GM23338 (cell line): ENCODE results near the gene PDE10A.

Source experiments
- CTCF ChIP-seq, 2 experiments: fragments of 200-600 bp in 1 of 2; sonication (generic) in 1 of 2; conservative IDR thresholded peaks; 2 replicates each; pipeline versions ENCODE4 v1.5.1 to v1.6.1; 2016 to 2017; ENCODE audit warnings: antibody characterized with exemption in 2 of 2, low read depth in 2 of 2, mild to moderate bottlenecking in 2 of 2, moderate library complexity in 1 of 2
- EZH2 ChIP-seq: fragments of 200-600 bp; sonication (generic); IDR thresholded peaks from one replicate; pipeline ENCODE4 v1.8.0; 2017; ENCODE audit warnings: antibody characterized with exemption, mild to moderate bottlenecking, low read depth; ENCODE audit not compliant: unreplicated experiment
- EZH2phosphoT487 ChIP-seq: fragments of 200-600 bp; sonication (generic); IDR thresholded peaks from one replicate; pipeline ENCODE4 v1.8.1; 2018; ENCODE audit warnings: antibody characterized with exemption; ENCODE audit not compliant: unreplicated experiment
- JUNB ChIP-seq: IDR thresholded peaks from one replicate; pipeline ENCODE4 v1.6.1; 2016; ENCODE audit warnings: antibody characterized with exemption; ENCODE audit not compliant: unreplicated experiment

DNA sequence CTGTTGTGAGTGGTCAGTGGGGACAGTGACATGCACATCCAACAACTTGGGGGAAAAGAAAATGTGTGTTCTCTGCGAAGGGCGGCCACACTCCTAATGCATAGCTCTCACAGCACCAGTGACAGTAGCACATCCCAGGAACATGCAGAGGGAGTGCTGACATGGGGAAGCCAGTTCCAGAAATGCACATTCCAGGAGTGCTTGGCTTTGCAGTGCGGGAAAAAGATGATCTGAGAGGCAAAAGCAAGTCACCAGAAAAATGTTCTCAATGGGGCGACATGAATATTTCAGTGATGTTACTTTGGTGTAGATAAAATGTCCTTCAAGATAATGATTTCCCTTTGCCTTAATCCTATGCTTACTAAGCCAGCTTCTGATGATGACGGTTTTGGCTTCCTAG is 42.9 kb upstream of the PDE10A start:
- TF ChIP-seq EZH2phosphoT487 (no peak), CTCF (conservative IDR thresholded peaks at IDR 0.05; ENCODE audit: low read depth in 2 of 2) (no peak), JUNB (no peak), EZH2 (no peak)
